Measurements from ENCODE around the gene ARHGEF38.
"Not testable (repeated sequence)": the region's sequence is repeated elsewhere in the genome, so short reads cannot be mapped to it uniquely, and the experiment has no call there.

The ARHGEF38 gene

GRCh38 chr4:105560421-105560848 is 8.0 kb downstream of the ARHGEF38 start:
- no peak for DNase-seq

- no peak for DNase-seq
Observed at GRCh38 chr4:105563352-105563751, 10.9 kb downstream of the ARHGEF38 start.

GRCh38 chr4:105568584-105568983 is 16.2 kb downstream of the ARHGEF38 start:
- no peak for DNase-seq

GRCh38 chr4:105569057-105569865 is 16.8 kb downstream of the ARHGEF38 start:
- no peak for DNase-seq

GRCh38 chr4:105569866-105570236 is 17.4 kb downstream of the ARHGEF38 start:
- DNase-seq, result no peak

- DNase-seq, result no peak
Observed at GRCh38 chr4:105572296-105572695, 19.9 kb downstream of the ARHGEF38 start.

GRCh38 chr4:105586638-105587328 is 34.4 kb downstream of the ARHGEF38 start:
- DNase-seq, result no peak

- no peak for DNase-seq
Observed at GRCh38 chr4:105587841-105588240, 35.4 kb downstream of the ARHGEF38 start.

GRCh38 chr4:105588252-105588651 is 35.8 kb downstream of the ARHGEF38 start:
- no peak for DNase-seq

- DNase-seq, result no peak
Observed at GRCh38 chr4:105591573-105591972, 39.2 kb downstream of the ARHGEF38 start.

- DNase-seq, result no peak
Observed at GRCh38 chr4:105594099-105595010, 41.9 kb downstream of the ARHGEF38 start.

GRCh38 chr4:105596684-105597083 is 44.3 kb downstream of the ARHGEF38 start:
- no peak for DNase-seq

GRCh38 chr4:105598052-105598451 is 45.6 kb downstream of the ARHGEF38 start:
- no peak for DNase-seq

GRCh38 chr4:105598787-105599186 is 46.4 kb downstream of the ARHGEF38 start:
- DNase-seq, result no peak

- no peak for DNase-seq
Observed at GRCh38 chr4:105599482-105599881, 47.1 kb downstream of the ARHGEF38 start.

GRCh38 chr4:105599932-105600655 is 47.7 kb downstream of the ARHGEF38 start:
- DNase-seq, result no peak

- DNase-seq, result no peak
Observed at GRCh38 chr4:105600951-105601350, 48.5 kb downstream of the ARHGEF38 start.

- DNase-seq, result no peak
Observed at GRCh38 chr4:105601406-105601805, 49.0 kb downstream of the ARHGEF38 start.

GRCh38 chr4:105603158-105603557 is 50.7 kb downstream of the ARHGEF38 start:
- no peak for DNase-seq

GRCh38 chr4:105605493-105605892 is 53.1 kb downstream of the ARHGEF38 start:
- no peak for DNase-seq

- no peak for DNase-seq
Observed at GRCh38 chr4:105607876-105608275, 55.5 kb downstream of the ARHGEF38 start.

GRCh38 chr4:105609819-105610218 is 57.4 kb downstream of the ARHGEF38 start:
- not testable (repeated sequence) for DNase-seq

GRCh38 chr4:105613306-105613705 is 60.9 kb downstream of the ARHGEF38 start:
- DNase-seq, result no peak

All from activated CD4-positive, CD25-positive, alpha-beta regulatory T cell (primary cell).